ENCODE results near the gene KRTAP4-2. TPM values are rescaled to one million over a fixed set of nuclear protein-coding genes. Genes with fewer than 3 reads are reported as not detected.
"Not testable (repeated sequence)": the region's sequence is repeated elsewhere in the genome, so short reads cannot be mapped to it uniquely, and the experiment has no call there.

Gene KRTAP4-2
- total RNA-seq, result not detected in 2 replicates

DNA sequence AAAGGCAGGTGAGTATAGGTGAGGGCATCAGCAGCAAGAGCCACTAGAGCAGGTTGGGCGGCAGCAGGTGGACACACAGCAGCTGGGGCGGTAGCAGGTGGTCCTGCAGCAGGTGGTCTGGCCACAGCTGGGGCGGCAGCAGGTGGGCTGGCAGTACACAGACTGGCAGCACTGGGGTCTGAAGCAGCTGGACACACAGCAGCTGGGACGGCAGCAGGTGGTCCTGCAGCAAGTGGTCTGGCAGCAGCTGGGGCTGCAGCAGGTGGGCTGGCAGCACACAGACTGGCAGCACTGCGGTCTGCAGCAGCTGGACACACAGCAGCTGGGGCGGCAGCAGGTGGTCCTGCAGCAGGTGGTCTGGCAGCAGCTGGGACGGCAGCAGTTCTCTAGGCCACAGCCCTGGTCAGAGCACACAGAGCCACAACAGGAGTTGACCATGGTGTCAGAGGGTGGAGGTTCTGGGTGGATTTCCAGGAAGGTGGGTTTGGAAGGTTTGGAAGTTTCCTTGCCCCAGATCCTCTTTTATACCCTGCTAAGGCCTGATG lies at the start of gene KRTAP4-2:
Gene KRTAP4-2, minus strand, starts transcription at position 495 of the 545 bp plus-strand sequence. Its CDS starts 57 bp downstream, at position 438.
- FAIRE-seq, result no peak
- TF ChIP-seq, protein P1, sequence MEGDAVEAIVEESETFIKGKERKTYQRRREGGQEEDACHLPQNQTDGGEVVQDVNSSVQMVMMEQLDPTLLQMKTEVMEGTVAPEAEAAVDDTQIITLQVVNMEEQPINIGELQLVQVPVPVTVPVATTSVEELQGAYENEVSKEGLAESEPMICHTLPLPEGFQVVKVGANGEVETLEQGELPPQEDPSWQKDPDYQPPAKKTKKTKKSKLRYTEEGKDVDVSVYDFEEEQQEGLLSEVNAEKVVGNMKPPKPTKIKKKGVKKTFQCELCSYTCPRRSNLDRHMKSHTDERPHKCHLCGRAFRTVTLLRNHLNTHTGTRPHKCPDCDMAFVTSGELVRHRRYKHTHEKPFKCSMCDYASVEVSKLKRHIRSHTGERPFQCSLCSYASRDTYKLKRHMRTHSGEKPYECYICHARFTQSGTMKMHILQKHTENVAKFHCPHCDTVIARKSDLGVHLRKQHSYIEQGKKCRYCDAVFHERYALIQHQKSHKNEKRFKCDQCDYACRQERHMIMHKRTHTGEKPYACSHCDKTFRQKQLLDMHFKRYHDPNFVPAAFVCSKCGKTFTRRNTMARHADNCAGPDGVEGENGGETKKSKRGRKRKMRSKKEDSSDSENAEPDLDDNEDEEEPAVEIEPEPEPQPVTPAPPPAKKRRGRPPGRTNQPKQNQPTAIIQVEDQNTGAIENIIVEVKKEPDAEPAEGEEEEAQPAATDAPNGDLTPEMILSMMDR (IDR thresholded peaks at IDR 0.05; ENCODE audit: insufficient read depth, low read length, severe bottlenecking), result no peak

DNA sequence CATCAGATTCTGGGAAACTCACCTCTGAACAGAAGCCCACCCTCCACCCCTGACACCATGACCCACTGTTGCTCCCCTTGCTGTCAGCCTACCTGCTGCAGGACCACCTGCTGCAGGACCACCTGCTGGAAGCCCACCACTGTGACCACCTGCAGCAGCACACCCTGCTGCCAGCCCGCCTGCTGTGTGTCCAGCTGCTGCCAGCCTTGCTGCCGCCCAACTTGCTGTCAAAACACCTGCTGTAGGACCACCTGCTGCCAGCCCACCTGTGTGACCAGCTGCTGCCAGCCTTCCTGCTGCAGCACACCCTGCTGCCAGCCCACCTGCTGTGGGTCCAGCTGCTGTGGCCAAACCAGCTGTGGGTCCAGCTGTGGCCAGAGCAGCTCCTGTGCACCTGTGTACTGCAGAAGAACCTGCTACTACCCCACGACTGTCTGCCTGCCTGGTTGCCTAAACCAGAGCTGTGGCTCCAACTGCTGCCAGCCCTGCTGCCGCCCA lies 48.6 kb upstream of the KRTAP4-2 start, which contains the start of gene KRTAP9-2:
Gene KRTAP9-2, plus strand, starts transcription at position 51 of the 498 bp plus-strand sequence. Its CDS starts 7 bp downstream, at position 58.
- not testable (repeated sequence) for H3K4me3 ChIP-seq (ENCODE audit: low read depth, low read length); H3K36me3 ChIP-seq (ENCODE audit: control insufficient read depth, insufficient read depth, low read length); DNase-seq (ENCODE audit: low read depth); H3K27me3 ChIP-seq (ENCODE audit: control insufficient read depth, insufficient read depth, low read length); FAIRE-seq

More for the DNA sequence above, at the start of gene KRTAP4-2:
- no peak for DNase-seq (ENCODE audit: low read depth)
- Histone ChIP-seq H3K4me3 (ENCODE audit: low read depth, low read length) (no peak within 1 kb of the TSS), H3K36me3 (ENCODE audit: control insufficient read depth, insufficient read depth, low read length) (no peaks in the 10 kb centered on the region), H3K27me3 (ENCODE audit: control insufficient read depth, insufficient read depth, low read length) (no peaks in the 10 kb centered on the region)

DNA sequence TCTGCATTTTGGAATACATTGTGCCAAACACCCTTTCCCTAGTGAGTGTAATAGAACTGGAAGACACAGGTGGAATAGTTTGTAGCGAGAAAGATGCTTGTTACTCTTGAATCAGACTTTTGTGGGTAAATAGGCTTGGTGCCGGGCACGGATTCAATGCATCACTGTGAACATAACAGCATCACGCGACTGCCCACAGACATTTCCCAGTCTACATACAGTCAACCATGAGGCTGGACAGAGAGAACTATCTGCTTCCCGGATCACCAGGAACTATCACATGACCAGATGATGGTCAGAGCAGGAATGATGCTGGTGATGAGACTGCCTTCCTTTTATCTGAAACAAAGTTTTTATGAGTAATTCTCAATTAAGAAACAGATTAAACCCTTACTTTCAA lies 48.0 kb upstream of the KRTAP4-2 start:
- no peak for FAIRE-seq
- TF ChIP-seq, protein P1 (IDR thresholded peaks at IDR 0.05; ENCODE audit: insufficient read depth, low read length, severe bottlenecking), result no peak
- DNase-seq (ENCODE audit: low read depth), result no peak
- Histone ChIP-seq H3K27me3 (ENCODE audit: control insufficient read depth, insufficient read depth, low read length) (no peaks in the 10 kb centered on the region), H3K4me3 (ENCODE audit: low read depth, low read length) (no peak overlapping the region), H3K36me3 (ENCODE audit: control insufficient read depth, insufficient read depth, low read length) (no peaks in the 10 kb centered on the region)

DNA sequence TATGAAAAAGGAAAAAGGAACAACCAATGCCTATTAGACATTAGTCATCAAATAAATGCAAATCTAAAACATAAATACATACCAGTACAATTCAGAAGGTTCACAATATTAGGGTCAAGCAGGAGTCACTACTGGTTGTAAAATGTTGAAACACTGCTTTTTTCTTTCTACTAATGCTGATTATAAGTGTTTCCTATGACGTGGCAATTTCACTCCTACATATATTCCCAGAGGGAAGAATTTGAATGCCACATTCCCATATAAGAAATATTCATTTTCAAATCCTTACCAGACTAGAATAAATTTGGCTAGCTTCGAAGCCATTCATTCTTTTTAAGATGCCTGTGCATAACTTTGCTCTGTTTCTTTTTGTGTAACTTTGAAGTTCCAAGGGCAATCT lies 45.8 kb upstream of the KRTAP4-2 start:
- Histone ChIP-seq H3K27me3 (ENCODE audit: control insufficient read depth, insufficient read depth, low read length) (no peaks in the 10 kb centered on the region), H3K36me3 (ENCODE audit: control insufficient read depth, insufficient read depth, low read length) (no peaks in the 10 kb centered on the region), H3K4me3 (ENCODE audit: low read depth, low read length) (no peak overlapping the region)
- TF ChIP-seq, protein P1 (IDR thresholded peaks at IDR 0.05; ENCODE audit: insufficient read depth, low read length, severe bottlenecking), result no peak
- DNase-seq (ENCODE audit: low read depth) (no peak), FAIRE-seq (no peak)

DNA sequence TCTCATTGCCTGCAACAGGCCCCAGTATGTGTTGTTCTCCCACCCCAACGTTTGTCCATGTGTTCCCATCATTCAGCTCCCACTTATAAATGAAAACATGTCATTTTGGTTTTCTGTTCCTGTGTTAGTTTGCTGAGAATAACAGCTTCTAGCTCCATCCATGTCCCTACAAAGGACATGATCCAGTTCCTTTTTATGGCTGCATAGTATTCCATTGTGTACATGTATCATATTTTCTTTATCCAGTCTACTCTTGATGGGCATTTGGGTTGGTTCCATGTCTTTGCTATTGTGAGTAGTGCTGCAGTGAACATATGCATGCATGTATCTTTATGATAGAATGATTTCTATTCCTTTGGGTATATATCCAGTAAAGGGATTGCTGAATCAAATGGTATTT lies 37.7 kb upstream of the KRTAP4-2 start:
- FAIRE-seq (no peak), DNase-seq (ENCODE audit: low read depth) (no peak)
- H3K4me3 ChIP-seq (ENCODE audit: low read depth, low read length), result no peak overlapping the region
- TF ChIP-seq, protein P1 (IDR thresholded peaks at IDR 0.05; ENCODE audit: insufficient read depth, low read length, severe bottlenecking), result no peak
- peaks cover 3% of the 10 kb centered on the region for H3K27me3 ChIP-seq (ENCODE audit: control insufficient read depth, insufficient read depth, low read length)
- H3K36me3 ChIP-seq (ENCODE audit: control insufficient read depth, insufficient read depth, low read length), result no peaks in the 10 kb centered on the region

DNA sequence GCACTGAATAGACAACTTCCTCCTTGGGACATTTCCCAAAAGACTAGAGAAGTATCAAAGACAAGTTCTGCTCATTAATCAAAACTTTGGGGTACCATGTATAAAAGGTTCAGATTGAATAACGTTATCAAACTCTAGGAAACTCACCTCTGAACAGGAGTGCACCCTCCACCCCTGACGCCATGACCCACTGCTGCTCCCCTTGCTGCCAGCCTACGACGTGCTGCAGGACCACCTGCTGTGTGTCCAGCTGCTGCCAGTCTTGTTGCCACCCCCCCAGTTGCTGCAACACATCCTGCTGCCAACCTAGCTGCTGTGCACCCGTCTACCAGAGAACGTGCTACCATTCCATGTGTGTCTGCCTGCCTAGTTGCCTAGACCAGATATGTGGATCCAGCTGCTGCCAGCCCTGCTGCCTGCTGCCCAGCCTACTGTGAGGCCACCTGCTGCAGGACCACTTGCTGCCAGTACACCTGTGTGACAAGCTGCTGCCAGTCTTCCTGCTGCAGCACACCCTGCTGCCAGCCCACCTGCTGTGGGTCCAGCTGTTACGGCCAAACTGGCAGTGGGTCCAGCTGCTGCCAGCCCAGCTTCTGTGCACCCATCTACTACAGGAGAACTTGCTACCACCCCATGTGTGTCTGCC lies 34.6 kb upstream of the KRTAP4-2 start:
- FAIRE-seq, result no peak
- DNase-seq (ENCODE audit: low read depth), result no peak
- Histone ChIP-seq H3K36me3 (ENCODE audit: control insufficient read depth, insufficient read depth, low read length) (no peaks in the 10 kb centered on the region), H3K4me3 (ENCODE audit: low read depth, low read length) (no peak overlapping the region), H3K27me3 (ENCODE audit: control insufficient read depth, insufficient read depth, low read length) (peaks cover 3% of the 10 kb centered on the region)
- TF ChIP-seq, protein P1 (IDR thresholded peaks at IDR 0.05; ENCODE audit: insufficient read depth, low read length, severe bottlenecking), result no peak

Measured in bronchial epithelial cell (primary cell).